CD4-positive, alpha-beta memory T cell (primary cell): Measurements from ENCODE around the gene NSMF. TPM values are rescaled to one million over a fixed set of nuclear protein-coding genes. Genes with fewer than 3 reads are reported as not detected.
A peak's percentile ranks its signal among the peaks of the same experiment; 100 is the strongest.

Source experiments
- CTCF ChIA-PET: fragments of 350-600 bp; sonication (Branson Sonifier 250); formaldehyde crosslinking; loops from one replicate; lab custom pipeline; 2021; ENCODE audit warnings: inconsistent platforms; ENCODE audit not compliant: partially characterized antibody; lab: Charles Lee
- POLR2A ChIA-PET: fragments of 350-600 bp; sonication (Branson Sonifier 250); formaldehyde crosslinking; loops from one replicate; lab custom pipeline; 2021; ENCODE audit not compliant: partially characterized antibody; lab: Charles Lee
- DNase-seq, 5 donors: peaks; one replicate each; pipeline versions ENCODE4 v3.0.0 to v3.0.0-alpha.2; 2020 to 2022; ENCODE audit warnings: mixed read lengths in 1 of 5
- H3K27ac ChIP-seq: one replicate; pipeline ENCODE4 v1.7.0; 2013; ENCODE audit warnings: low read depth, low read length
- H3K27me3 ChIP-seq: 2 replicates; pipeline ENCODE4 v1.7.0; 2013; ENCODE audit warnings: mild to moderate bottlenecking, low read length, moderate library complexity; ENCODE audit not compliant: insufficient read depth
- H3K36me3 ChIP-seq: 2 replicates; pipeline ENCODE4 v1.7.0; 2013; ENCODE audit warnings: mild to moderate bottlenecking, low read length, moderate library complexity; ENCODE audit not compliant: insufficient read depth
- H3K4me1 ChIP-seq: 2 replicates; pipeline ENCODE4 v1.7.0; 2013; ENCODE audit warnings: mild to moderate bottlenecking, low read length, moderate library complexity; ENCODE audit not compliant: insufficient read depth
- H3K4me3 ChIP-seq, 2 donors: one replicate each; pipeline ENCODE4 v1.7.0; 2013; ENCODE audit warnings: low read length in 2 of 2, mild to moderate bottlenecking in 1 of 2
- H3K9me3 ChIP-seq, 2 donors: one replicate each; pipeline ENCODE4 v1.7.0; 2013; ENCODE audit warnings: low read length in 2 of 2, control low read depth in 1 of 2; ENCODE audit not compliant: control insufficient read depth in 1 of 2
- H3K27ac Mint-ChIP-seq, 7 donors: one replicate each; pipeline ENCODE4 v1.8.0; 2020 to 2021; ENCODE audit warnings: mixed read lengths in 7 of 7, mild to moderate bottlenecking in 6 of 7, inconsistent platforms in 3 of 7, moderate library complexity in 3 of 7
- H3K27me3 Mint-ChIP-seq, 2 donors: one replicate each; pipeline ENCODE4 v1.8.0; 2020 to 2021; ENCODE audit warnings: mixed read lengths in 2 of 2
- H3K36me3 Mint-ChIP-seq, 2 donors: one replicate each; pipeline ENCODE4 v1.8.0; 2020 to 2021; ENCODE audit warnings: mixed read lengths in 2 of 2, inconsistent platforms in 1 of 2, mild to moderate bottlenecking in 1 of 2
- H3K4me1 Mint-ChIP-seq, 4 donors: one replicate each; pipeline ENCODE4 v1.8.0; 2020 to 2021; ENCODE audit warnings: mixed read lengths in 4 of 4, mild to moderate bottlenecking in 1 of 4
- H3K4me3 Mint-ChIP-seq, 8 donors: one replicate each; pipeline ENCODE4 v1.8.0; 2020 to 2021; ENCODE audit warnings: mixed read lengths in 8 of 8, mild to moderate bottlenecking in 7 of 8, moderate library complexity in 6 of 8, inconsistent platforms in 3 of 8
- H3K9me3 Mint-ChIP-seq, 8 donors: one replicate each; pipeline ENCODE4 v1.8.0; 2020 to 2021; ENCODE audit warnings: mixed read lengths in 8 of 8, mild to moderate bottlenecking in 5 of 8, inconsistent platforms in 3 of 8, moderate library complexity in 1 of 8
- intact Hi-C: fragments of 100-400 bp; cut with micrococcal nuclease; formaldehyde crosslinking; loops from one replicate; pipeline ENCODE4 v1.15.1; 2023
- polyA plus RNA-seq, 2 donors: library from polyadenylated mRNA; unstranded; fragments of 300-500 nt; fragmentation: Illumina TruSeq; gene quantifications; one replicate each; pipeline ENCODE4 v1.2.3, GENCODE V29; 2021
- total RNA-seq, 2 experiments: library from RNA; stranded (reverse); gene quantifications; one replicate each; pipeline ENCODE4 v1.2.3, GENCODE V29; 2021

NSMF gene
- total and polyA plus RNA-seq, 4 experiments from 2014 or later = 3.8 to 20.9 (median 14.4) TPM

GRCh38 chr9:137478962-137479861 lies 20.1 kb upstream of the NSMF start:
- intact Hi-C loops = no loop called here
- Histone ChIP-seq H3K27me3 (no peaks in the 10 kb centered on the region), H3K4me3 (no peak overlapping the region), H3K4me1 (no peaks in the 10 kb centered on the region), H3K27ac (no peak overlapping the region), H3K36me3 (no peaks in the 10 kb centered on the region), H3K9me3 (peaks cover 0 to 5% of the 10 kb centered on the region in 2 donors)
- no peak for DNase-seq
- Mint-ChIP-seq H3K4me1 (no peaks in the 10 kb centered on the region), H3K9me3 (peaks cover 2 to 16% (median 12%) of the 10 kb centered on the region in 8 donors), H3K27me3 (no peaks in the 10 kb centered on the region), H3K36me3 (peaks cover 2 to 10% of the 10 kb centered on the region in 2 donors), H3K27ac (peak overlapping the region in 1 of 7 donors; percentile 59), H3K4me3 (no peak overlapping the region)
- CTCF ChIA-PET = no interaction called here
- POLR2A ChIA-PET = no interaction called here

GRCh38 chr9:137478613-137478961 lies 19.5 kb upstream of the NSMF start:
- peaks cover 0 to 5% of the 10 kb centered on the region in 2 donors for H3K9me3 ChIP-seq
- H3K36me3 Mint-ChIP-seq = peaks cover 3 to 13% of the 10 kb centered on the region in 2 donors
- POLR2A ChIA-PET = no interaction called here
- DNase-seq = no peak
- H3K27ac ChIP-seq = no peak overlapping the region
- H3K27ac Mint-ChIP-seq = no peak overlapping the region
- H3K4me3 Mint-ChIP-seq = no peak overlapping the region
- intact Hi-C loops = no loop called here
- peaks cover 2 to 22% (median 16%) of the 10 kb centered on the region in 8 donors for H3K9me3 Mint-ChIP-seq
- CTCF ChIA-PET = no interaction called here
- no peak overlapping the region for H3K4me3 ChIP-seq
- H3K27me3 ChIP-seq = no peaks in the 10 kb centered on the region
- H3K27me3 Mint-ChIP-seq = no peaks in the 10 kb centered on the region
- no peaks in the 10 kb centered on the region for H3K4me1 Mint-ChIP-seq
- no peaks in the 10 kb centered on the region for H3K4me1 ChIP-seq
- H3K36me3 ChIP-seq = no peaks in the 10 kb centered on the region

GRCh38 chr9:137477778-137478612 lies 18.9 kb upstream of the NSMF start:
- Mint-ChIP-seq H3K36me3 (peaks cover 4 to 18% of the 10 kb centered on the region in 2 donors), H3K9me3 (peaks cover 2 to 28% (median 21%) of the 10 kb centered on the region in 8 donors), H3K27me3 (no peaks in the 10 kb centered on the region), H3K4me3 (no peak overlapping the region), H3K27ac (peak overlapping the region in 1 of 7 donors; percentile 72), H3K4me1 (no peaks in the 10 kb centered on the region)
- ChIA-PET POLR2A (no interaction called here), CTCF (no interaction called here)
- DNase-seq = no peak
- Histone ChIP-seq H3K27ac (no peak overlapping the region), H3K36me3 (no peaks in the 10 kb centered on the region), H3K27me3 (no peaks in the 10 kb centered on the region), H3K4me3 (no peak overlapping the region), H3K9me3 (peaks cover 0 to 5% of the 10 kb centered on the region in 2 donors), H3K4me1 (no peaks in the 10 kb centered on the region)
- intact Hi-C loops = no loop called here

- Histone ChIP-seq H3K27ac (no peak overlapping the region), H3K4me1 (no peaks in the 10 kb centered on the region), H3K27me3 (no peaks in the 10 kb centered on the region), H3K36me3 (no peaks in the 10 kb centered on the region), H3K4me3 (no peak overlapping the region), H3K9me3 (peaks cover 0 to 5% of the 10 kb centered on the region in 2 donors)
- Mint-ChIP-seq H3K9me3 (peaks cover 2 to 32% (median 25%) of the 10 kb centered on the region in 8 donors), H3K4me1 (no peaks in the 10 kb centered on the region), H3K36me3 (peaks cover 6 to 21% of the 10 kb centered on the region in 2 donors), H3K4me3 (no peak overlapping the region), H3K27me3 (no peaks in the 10 kb centered on the region), H3K27ac (peak overlapping the region in 1 of 7 donors; percentile 79)
- intact Hi-C loops = no loop called here
- no peak for DNase-seq
- POLR2A ChIA-PET = interaction anchor here (0.8 kb wide), 1 partner anchor 65 kb away, joined by 3 read pairs; no protein-coding TSS in a partner anchor
- CTCF ChIA-PET = no interaction called here
Measured at GRCh38 chr9:137476856-137477255, 17.7 kb upstream of the NSMF start.

GRCh38 chr9:137475666-137476065 lies 16.5 kb upstream of the NSMF start:
- DNase-seq = no peak
- ChIA-PET POLR2A (no interaction called here), CTCF (no interaction called here)
- Mint-ChIP-seq H3K4me3 (no peak overlapping the region), H3K4me1 (peaks cover 0 to 3% (median 2%) of the 10 kb centered on the region in 4 donors), H3K9me3 (peaks cover 2 to 36% (median 26%) of the 10 kb centered on the region in 8 donors), H3K27ac (no peak overlapping the region), H3K27me3 (no peaks in the 10 kb centered on the region), H3K36me3 (peaks cover 6 to 21% of the 10 kb centered on the region in 2 donors)
- Histone ChIP-seq H3K4me3 (no peak overlapping the region), H3K36me3 (no peaks in the 10 kb centered on the region), H3K27me3 (no peaks in the 10 kb centered on the region), H3K9me3 (peaks cover 0 to 5% of the 10 kb centered on the region in 2 donors), H3K4me1 (no peaks in the 10 kb centered on the region), H3K27ac (no peak overlapping the region)
- intact Hi-C loops = no loop called here

GRCh38 chr9:137474271-137474670 lies 15.1 kb upstream of the NSMF start:
- H3K27ac Mint-ChIP-seq = no peak overlapping the region
- Histone ChIP-seq H3K9me3 (peaks cover 0 to 5% of the 10 kb centered on the region in 2 donors), H3K4me1 (no peaks in the 10 kb centered on the region), H3K36me3 (no peaks in the 10 kb centered on the region), H3K27me3 (no peaks in the 10 kb centered on the region), H3K4me3 (no peak overlapping the region), H3K27ac (no peak overlapping the region)
- POLR2A ChIA-PET = no interaction called here
- peaks cover 0 to 6% (median 3%) of the 10 kb centered on the region in 4 donors for H3K4me1 Mint-ChIP-seq
- H3K36me3 Mint-ChIP-seq = peaks cover 5 to 21% of the 10 kb centered on the region in 2 donors
- H3K9me3 Mint-ChIP-seq = peaks cover 2 to 36% (median 26%) of the 10 kb centered on the region in 8 donors
- DNase-seq = no peak
- H3K4me3 Mint-ChIP-seq = no peak overlapping the region
- CTCF ChIA-PET = no interaction called here
- H3K27me3 Mint-ChIP-seq = no peaks in the 10 kb centered on the region
- intact Hi-C loops = no loop called here

- Mint-ChIP-seq H3K9me3 (peaks cover 1 to 31% (median 22%) of the 10 kb centered on the region in 8 donors), H3K36me3 (peaks cover 5 to 17% of the 10 kb centered on the region in 2 donors), H3K4me3 (no peak overlapping the region), H3K27ac (no peak overlapping the region), H3K4me1 (peaks cover 2 to 6% (median 4%) of the 10 kb centered on the region in 4 donors), H3K27me3 (no peaks in the 10 kb centered on the region)
- POLR2A ChIA-PET = no interaction called here
- DNase-seq = no peak
- H3K4me3 ChIP-seq = no peak overlapping the region
- peaks cover 0 to 2% of the 10 kb centered on the region in 2 donors for H3K9me3 ChIP-seq
- CTCF ChIA-PET = no interaction called here
- intact Hi-C loops = no loop called here
- no peaks in the 10 kb centered on the region for H3K36me3 ChIP-seq
- no peaks in the 10 kb centered on the region for H3K27me3 ChIP-seq
- no peaks in the 10 kb centered on the region for H3K4me1 ChIP-seq
- H3K27ac ChIP-seq = no peak overlapping the region
Measured at GRCh38 chr9:137470785-137471184, 11.7 kb upstream of the NSMF start.
